Measurements from ENCODE around the gene UCN3. TPM values are rescaled to one million over a fixed set of nuclear protein-coding genes. Genes with fewer than 3 reads are reported as not detected.

UCN3 gene
- total RNA-seq, 6 experiments from 2014 or later, result not detected

GRCh38 chr10:5343092-5343491 is 21.7 kb upstream of the UCN3 start:
- no peaks in the 10 kb centered on the region for H3K36me3 ChIP-seq
- H3K27me3 ChIP-seq, result no peaks in the 10 kb centered on the region
- no peak for TF ChIP-seq CTCF (IDR thresholded peaks at IDR 0.05)
- TF ChIP-seq POLR2A (IDR thresholded peaks at IDR 0.05), result no peak
- 79% methylated on average over 3 of the region's 3 CpGs for WGBS (ENCODE audit: insufficient coverage, low coverage, low lambda C conversion rate, missing lambda C conversion rate)
- ATAC-seq (no peak), DNase-seq (no peak)
- no peaks in the 10 kb centered on the region for H3K4me1 ChIP-seq
- intact Hi-C loops (cut with DNase I), result no loop called here
- H3K9me3 ChIP-seq, result no peaks in the 10 kb centered on the region
- H3K27ac ChIP-seq, result no peak overlapping the region
- H3K4me3 ChIP-seq, result no peak overlapping the region

GRCh38 chr10:5343561-5343960 is 21.2 kb upstream of the UCN3 start:
- WGBS (ENCODE audit: insufficient coverage, low coverage, low lambda C conversion rate, missing lambda C conversion rate), result 67% methylated on average over 3 of the region's 4 CpGs
- no peak overlapping the region for H3K4me3 ChIP-seq
- TF ChIP-seq CTCF (IDR thresholded peaks at IDR 0.05) (no peak), POLR2A (IDR thresholded peaks at IDR 0.05) (no peak)
- ATAC-seq (no peak), DNase-seq (no peak)
- H3K27ac ChIP-seq, result no peak overlapping the region
- H3K4me1 ChIP-seq, result no peaks in the 10 kb centered on the region
- intact Hi-C loops (cut with DNase I), result no loop called here
- no peaks in the 10 kb centered on the region for H3K36me3 ChIP-seq
- no peaks in the 10 kb centered on the region for H3K9me3 ChIP-seq
- H3K27me3 ChIP-seq, result no peaks in the 10 kb centered on the region

GRCh38 chr10:5343979-5344378 is 20.8 kb upstream of the UCN3 start:
- H3K4me1 ChIP-seq, result no peaks in the 10 kb centered on the region
- H3K27ac ChIP-seq, result no peak overlapping the region
- 86% methylated on average over 2 of the region's 4 CpGs for WGBS (ENCODE audit: insufficient coverage, low coverage, low lambda C conversion rate, missing lambda C conversion rate)
- intact Hi-C loops (cut with DNase I), result no loop called here
- DNase-seq (no peak), ATAC-seq (no peak)
- H3K9me3 ChIP-seq, result no peaks in the 10 kb centered on the region
- TF ChIP-seq POLR2A (IDR thresholded peaks at IDR 0.05), result no peak
- no peak for TF ChIP-seq CTCF (IDR thresholded peaks at IDR 0.05)
- no peaks in the 10 kb centered on the region for H3K36me3 ChIP-seq
- H3K4me3 ChIP-seq, result no peak overlapping the region
- no peaks in the 10 kb centered on the region for H3K27me3 ChIP-seq

GRCh38 chr10:5344746-5345145 is 20.0 kb upstream of the UCN3 start:
- ATAC-seq, result no peak
- TF ChIP-seq POLR2A (IDR thresholded peaks at IDR 0.05), result no peak
- Histone ChIP-seq H3K4me1 (no peaks in the 10 kb centered on the region), H3K27ac (no peak overlapping the region), H3K4me3 (no peak overlapping the region), H3K9me3 (no peaks in the 10 kb centered on the region), H3K36me3 (no peaks in the 10 kb centered on the region), H3K27me3 (no peaks in the 10 kb centered on the region)
- intact Hi-C loops (cut with DNase I), result no loop called here
- no peak for DNase-seq

- Histone ChIP-seq H3K4me1 (no peaks in the 10 kb centered on the region), H3K4me3 (no peak overlapping the region), H3K36me3 (no peaks in the 10 kb centered on the region), H3K27me3 (no peaks in the 10 kb centered on the region), H3K27ac (no peak overlapping the region), H3K9me3 (no peaks in the 10 kb centered on the region)
- TF ChIP-seq POLR2A (IDR thresholded peaks at IDR 0.05) (no peak), CTCF (IDR thresholded peaks at IDR 0.05) (no peak)
- WGBS (ENCODE audit: insufficient coverage, low coverage, low lambda C conversion rate, missing lambda C conversion rate), result 65% methylated on average over 3 of the region's 4 CpGs
- intact Hi-C loops (cut with DNase I), result no loop called here
- no peak for ATAC-seq
- DNase-seq, result no peak
Observed at GRCh38 chr10:5346881-5347280, 17.9 kb upstream of the UCN3 start.

Measured in right lobe of liver (tissue), 6 donors.